Right lobe of liver (tissue), 4 donors: ENCODE results near the gene CDK1.

Experiments
- CTCF ChIP-seq, 4 donors: fragments of 200-600 bp in 3 of 4; fragments of 450-650 bp in 1 of 4; IDR thresholded peaks; one replicate each; pipeline versions ENCODE4 v1.5.1 to v1.8.0; 2016 to 2022; ENCODE audit warnings: antibody characterized with exemption in 4 of 4, mild to moderate bottlenecking in 2 of 4
- POLR2A ChIP-seq: fragments of 450-650 bp; IDR thresholded peaks from one replicate; pipeline ENCODE4 v1.6.1; 2017; ENCODE audit warnings: antibody characterized with exemption, mild to moderate bottlenecking
- donor health status: DM: no; HTN: no; CAD: no.
- donor health status: DM: no; HTN: no; CAD: no.
- donor health status: DM: no; HTN: yes; CAD: no.

- TF ChIP-seq POLR2A (no peak), CTCF (IDR thresholded peaks at IDR 0.05) (no peak)
Observed at GRCh38 chr10:60784641-60785040, 6.4 kb downstream of the CDK1 start.
